HepG2 (cell line): ENCODE measurements around the gene TEC. TPM values are rescaled to one million over a fixed set of nuclear protein-coding genes. Genes with fewer than 3 reads are reported as not detected.
A peak's percentile ranks its signal among the peaks of the same experiment; 100 is the strongest.

Experiments used
- ATAC-seq: fragments of 200-7000 bp; cut with Tn5 transposase; 3 replicates; pipeline ENCODE4 v1.9.1; 2020; ENCODE audit warnings: mild to moderate bottlenecking, moderate library complexity
- BruUV-seq: library from RNA; stranded (reverse); fragments of 400-500 nt; replicated peaks from 2 replicates; lab custom pipeline; 2021; lab: Mats Ljungman, UMichigan
- CTCF ChIA-PET: fragments of 300-600 bp; formaldehyde crosslinking; extraction: SDS; loops from one replicate; lab custom pipeline; 2021; ENCODE audit warnings: low total read pairs, inconsistent platforms, low intra/inter-chr PET ratio; lab: Yijun Ruan, JAX
- POLR2A ChIA-PET: fragments of 350-600 bp; sonication (Branson Sonifier 250); formaldehyde crosslinking; loops from one replicate; lab custom pipeline; 2020; ENCODE audit warnings: antibody characterized with exemption, inconsistent platforms; lab: Yijun Ruan, JAX
- DNase-seq: peaks from one replicate; pipeline ENCODE4 v3.0.0-alpha.2; 2015; ENCODE audit warnings: low spot score
- FAIRE-seq: peaks from 3 replicates; lab custom pipeline; 2011; peaks lifted over from hg19 to GRCh38; lab: Jason Lieb, UNC
- H2AFZ ChIP-seq: one replicate; pipeline ENCODE4 v1.6.1; 2011; ENCODE audit warnings: low read length, inconsistent platforms
- H3K27ac ChIP-seq: fragments of 300-600 bp; 3 replicates; pipeline ENCODE4 v1.8.0; 2011; ENCODE audit warnings: mixed run types, mild to moderate bottlenecking, mixed read lengths, low read length, inconsistent platforms; ENCODE audit not compliant: insufficient read depth; ENCODE audit errors: extremely low read length
- H3K27me3 ChIP-seq, 2 experiments: fragments of 200-600 bp in 1 of 2; 2 replicates in 1 of 2; 3 replicates in 1 of 2; pipeline versions ENCODE4 v1.6.0 to v1.8.0; 2011; ENCODE audit warnings: low read length in 2 of 2, mild to moderate bottlenecking in 2 of 2, moderate library complexity in 2 of 2, inconsistent platforms in 1 of 2; ENCODE audit not compliant: insufficient read depth in 2 of 2, control insufficient read depth in 1 of 2
- H3K36me3 ChIP-seq, 2 experiments: fragments of 200-600 bp in 1 of 2; replicated peaks in 1 of 2; 2 replicates in 1 of 2; 3 replicates in 1 of 2; pipeline versions ENCODE4 v1.5.1 to v1.8.0; 2011; ENCODE audit warnings: low read length in 2 of 2, inconsistent platforms in 1 of 2; ENCODE audit not compliant: insufficient read depth in 2 of 2, control insufficient read depth in 1 of 2
- H3K4me1 ChIP-seq: 2 replicates; pipeline ENCODE4 v1.5.1; 2012; ENCODE audit warnings: low read length, inconsistent platforms; ENCODE audit not compliant: insufficient read depth
- H3K4me2 ChIP-seq: 2 replicates; pipeline ENCODE4 v1.6.0; 2011; ENCODE audit warnings: low read depth, low read length, inconsistent platforms
- H3K4me3 ChIP-seq, 3 experiments: fragments of 200-600 bp in 1 of 3; sonication (generic), shearing (Covaris generic) in 1 of 3; replicated peaks in 1 of 3; 2 replicates each; pipeline ENCODE4 v1.5.1; 2011 to 2016; ENCODE audit warnings: low read length in 3 of 3, inconsistent platforms in 2 of 3, low read depth in 2 of 3, mild to moderate bottlenecking in 2 of 3, control low read depth in 1 of 3, mixed read lengths in 1 of 3; ENCODE audit not compliant: insufficient read depth in 1 of 3
- H3K79me2 ChIP-seq: one replicate; pipeline ENCODE4 v1.6.1; 2011; ENCODE audit warnings: low read length, inconsistent platforms; ENCODE audit not compliant: insufficient read depth
- H3K9ac ChIP-seq: 2 replicates; pipeline ENCODE4 v1.6.0; 2011; ENCODE audit warnings: mild to moderate bottlenecking, low read depth, low read length, inconsistent platforms; ENCODE audit not compliant: insufficient read depth
- H3K9me3 ChIP-seq: 2 replicates; pipeline ENCODE4 v1.5.1; 2012; ENCODE audit warnings: mild to moderate bottlenecking, low read length
- H4K20me1 ChIP-seq: 2 replicates; pipeline ENCODE4 v1.6.0; 2011; ENCODE audit warnings: inconsistent platforms, mild to moderate bottlenecking, low read length, moderate library complexity; ENCODE audit not compliant: insufficient read depth
- ARID5B ChIP-seq: IDR thresholded peaks from 2 replicates; pipeline ENCODE4 v1.4.0; 2020; ENCODE audit warnings: mild to moderate bottlenecking, missing genetic modification reagents
- ARNT2 ChIP-seq: sonication (generic); formaldehyde crosslinking; IDR thresholded peaks from 2 replicates; pipeline ENCODE4 v1.8.0; 2022; ENCODE audit warnings: mild to moderate bottlenecking, low read depth, missing genetic modification reagents, moderate library complexity
- CENPT ChIP-seq: sonication (generic); formaldehyde crosslinking; IDR thresholded peaks from 2 replicates; pipeline ENCODE4 v1.8.0; 2022; ENCODE audit warnings: low read depth, mild to moderate bottlenecking, moderate library complexity, missing genetic modification reagents
- MTF2 ChIP-seq: sonication (generic); formaldehyde crosslinking; IDR thresholded peaks from 2 replicates; pipeline ENCODE4 v1.5.0; 2020; ENCODE audit warnings: missing genetic modification reagents, borderline replicate concordance
- PHF20 ChIP-seq: sonication (generic); formaldehyde crosslinking; IDR thresholded peaks from 2 replicates; pipeline ENCODE4 v1.5.0; 2020; ENCODE audit warnings: mild to moderate bottlenecking, missing genetic modification reagents
- POGZ ChIP-seq: sonication (generic); formaldehyde crosslinking; IDR thresholded peaks from 2 replicates; pipeline ENCODE4 v1.4.0; 2020; ENCODE audit warnings: mild to moderate bottlenecking, missing genetic modification reagents
- RAD21 ChIP-seq: fragments of 450-650 bp; formaldehyde crosslinking; IDR thresholded peaks from 2 replicates; pipeline ENCODE4 v1.5.0; 2020; ENCODE audit warnings: mild to moderate bottlenecking
- SOX13 ChIP-seq, 3 experiments: fragments of 450-650 bp in 1 of 3; sonication (generic) in 1 of 3; formaldehyde crosslinking in 1 of 3; IDR thresholded peaks in 2 of 3; conservative IDR thresholded peaks in 1 of 3; 2 replicates each; pipeline versions ENCODE4 v1.5.0 to v1.6.1; 2016 to 2020; ENCODE audit warnings: antibody characterized with exemption in 1 of 3, mild to moderate bottlenecking in 1 of 3, missing compliant biosample characterization in 1 of 3, missing genetic modification reagents in 1 of 3, moderate library complexity in 1 of 3
- TEAD3 ChIP-seq: optimal IDR thresholded peaks from 2 replicates; pipeline ENCODE3; 2016; ENCODE audit warnings: borderline replicate concordance
- ZBTB33 ChIP-seq: sonication (generic); formaldehyde crosslinking; IDR thresholded peaks from 2 replicates; pipeline ENCODE4 v1.4.0; 2020; ENCODE audit warnings: missing genetic modification reagents
- ZEB1 ChIP-seq: IDR thresholded peaks from 2 replicates; pipeline ENCODE4 v1.6.1; 2012; ENCODE audit warnings: mild to moderate bottlenecking, low read depth, inconsistent platforms; ENCODE audit not compliant: insufficient replicate concordance
- ZNF616 ChIP-seq: sonication (generic); formaldehyde crosslinking; IDR thresholded peaks from 2 replicates; pipeline ENCODE4 v1.5.0; 2020; ENCODE audit warnings: low read depth, mild to moderate bottlenecking, missing genetic modification reagents
- WGBS: methylation state at CpG from one replicate; pipeline ENCODE4 v1.1.6; 2017; ENCODE audit warnings: low lambda C conversion rate; 5-methylcytosine and 5-hydroxymethylcytosine counted together
- in situ Hi-C: cut with HindIII; loops from 2 replicates; pipeline ENCODE4 v1.10.0; 2017; ENCODE audit warnings: low pct_unique_long_range_greater_than_20kb; ENCODE audit not compliant: extremely low pct_ligation_motif_present
- intact Hi-C: fragments of 100-400 bp; cut with micrococcal nuclease; formaldehyde crosslinking; loops from one replicate; pipeline ENCODE4 v1.10.0; 2022; ENCODE audit not compliant: unreplicated experiment
- polyA plus RNA-seq, 8 experiments: library from polyadenylated mRNA; depleted of rRNA in 3 of 8; stranded (reverse) in 7 of 8; unstranded in 1 of 8; fragments of >200 nt; fragmentation: Illumina TruSeq in 4 of 8; extraction: Trizol in 4 of 8; gene quantifications; 2 replicates each; pipeline versions ENCODE4 v1.2.1 to v1.2.3, GENCODE V29; 2011 to 2016; ENCODE audit warnings: low read depth in 4 of 8, missing spikeins in 1 of 8, mixed read lengths in 1 of 8; ENCODE audit not compliant: insufficient read depth in 1 of 8
- total RNA-seq, 5 experiments: library from RNA; depleted of rRNA; stranded (reverse); fragments of >200 nt; fragmentation: Illumina TruSeq; extraction: Trizol; gene quantifications; 2 replicates each; pipeline ENCODE4 v1.2.3, GENCODE V29; 2016; ENCODE audit warnings: low read depth in 1 of 5

TEC gene
- total and polyA plus RNA-seq, 2 of the 13 experiments (the other 11 are each of a cell fraction or from before 2014, with no cell fraction given) = 0.05 to 0.20 TPM

- peak; percentile 57; the same call in 1 of the 2 replicates for TF ChIP-seq ZNF616 (CRISPR knock-in tag)
- no peak for TF ChIP-seq CENPT
- peak; percentile 36 for TF ChIP-seq ZEB1
- no peak for TF ChIP-seq SOX13 (IDR thresholded peaks at IDR 0.05)
- no peak for TF ChIP-seq SOX13 (CRISPR knock-in tag; conservative IDR thresholded peaks at IDR 0.05 in 1 of 2, IDR thresholded peaks at IDR 0.05 in 1 of 2)
- TF ChIP-seq ARNT2 (CRISPR knock-in tag) = no peak
- no peak for TF ChIP-seq MTF2 (CRISPR knock-in tag)
- TF ChIP-seq TEAD3 (CRISPR knock-in tag) = peak; percentile 34
- peak; percentile 56; the same call in 1 of the 2 replicates for TF ChIP-seq POGZ (CRISPR knock-in tag)
- TF ChIP-seq PHF20 (CRISPR knock-in tag) = no peak
- TF ChIP-seq, all 625 proteins: peak for 48
These were observed at the start of gene TEC (continued) for GRCh38 chr4:48268956-48269860.

- DNase-seq = peak; percentile 54
- 24% methylated on average over 7 of the region's 7 CpGs for WGBS
- no peaks in the 10 kb centered on the region for H3K4me1 ChIP-seq
- peak; percentile 24; the same call in 1 of the 2 replicates for TF ChIP-seq ARID5B
- TF ChIP-seq ZBTB33 (CRISPR knock-in tag) = no peak
- TF ChIP-seq RAD21 (CRISPR knock-in tag) = peak; percentile 60
These were observed 46.3 kb upstream of the TEC start for GRCh38 chr4:48315728-48316630.

More at GRCh38 chr4:48315728-48316630, 46.3 kb upstream of the TEC start:
- Histone ChIP-seq H3K79me2 (no peaks in the 10 kb centered on the region), H2AFZ (no peak overlapping the region), H3K9me3 (no peaks in the 10 kb centered on the region), H3K4me2 (no peak overlapping the region), H3K4me3 (no peak overlapping the region), H4K20me1 (no peaks in the 10 kb centered on the region), H3K36me3 (no peaks in the 10 kb centered on the region), H3K9ac (no peak overlapping the region), H3K27ac (no peak overlapping the region), H3K27me3 (no peaks in the 10 kb centered on the region; a peak in 1 of 5 replicates)
- CTCF ChIA-PET = interaction anchor here (2.5 kb wide), 1 partner anchor 231 kb away, joined by 23 read pairs; no protein-coding TSS in a partner anchor
- in situ Hi-C loops = loop anchor here (5.0 kb wide), 1 partner anchor 231 kb away; no protein-coding TSS in a partner anchor
- intact Hi-C loops = loop anchor here (1.0 to 10.0 kb wide), 4 partner anchors 25 to 649 kb away; partner anchors contain the start of gene SLAIN2
- no TSS peak for BruUV-seq
- FAIRE-seq = peak; percentile 94
- POLR2A ChIA-PET = no interaction called here
- peak; percentile 80 for ATAC-seq
